ENCODE data around the gene SNAP47.

SNAP47 gene

GRCh38 chr1:227771326-227771725, 36.1 kb downstream of the SNAP47 start:
- Histone ChIP-seq H3K4me2 (no peak overlapping the region), H3K9ac (no peak overlapping the region), H3K4me3 (no peak overlapping the region), H3K9me3 (replicated peaks in 1 of 11) (no peaks in the 10 kb centered on the region), H3K27me3 (no peaks in the 10 kb centered on the region), H3K4me1 (peaks cover 3 to 18% (median 8%) of the 10 kb centered on the region in 10 experiments; a peak in 19 of 20 replicates), H3K27ac (no peak overlapping the region), H4K20me1 (peaks cover 3 to 71% (median 34%) of the 10 kb centered on the region in 11 experiments; a peak in 21 of 22 replicates), H3K36me3 (peaks cover 54 to 90% (median 63%) of the 10 kb centered on the region in 11 experiments)
- TF ChIP-seq Cebpa-rat (IDR thresholded peaks at IDR 0.05): no peak

DNA sequence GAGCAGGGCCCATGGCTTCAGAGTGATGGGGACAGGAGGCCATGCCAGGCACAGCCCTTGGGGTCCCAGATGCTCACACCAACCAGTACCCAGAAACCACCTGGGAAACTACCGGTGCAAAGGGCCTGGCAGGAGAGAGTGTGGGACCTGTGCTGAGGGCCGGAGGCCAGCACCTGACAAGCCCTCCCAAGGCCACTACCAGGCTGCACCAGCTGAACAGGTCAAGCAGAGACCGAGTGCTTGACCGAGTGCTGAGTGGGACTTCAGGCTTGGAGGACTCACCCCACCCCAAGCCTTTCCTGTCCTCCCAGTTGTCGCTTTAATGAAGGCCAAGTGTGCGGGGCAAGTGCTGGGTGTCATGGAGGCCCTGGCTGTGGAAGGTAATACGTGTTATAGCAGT, 36.5 kb downstream of the SNAP47 start:
- Histone ChIP-seq H3K4me1 (peaks cover 0 to 13% (median 4%) of the 10 kb centered on the region in 10 experiments; a peak in 16 of 20 replicates), H3K9ac (no peak overlapping the region), H3K27me3 (no peaks in the 10 kb centered on the region), H3K4me3 (no peak overlapping the region), H4K20me1 (peaks cover 0 to 67% (median 33%) of the 10 kb centered on the region in 11 experiments; a peak in 21 of 22 replicates), H3K9me3 (replicated peaks in 1 of 11) (no peaks in the 10 kb centered on the region), H3K36me3 (peaks cover 56 to 93% (median 65%) of the 10 kb centered on the region in 11 experiments), H3K4me2 (no peak overlapping the region), H3K27ac (no peak overlapping the region)
- no peak for TF ChIP-seq Cebpa-rat (IDR thresholded peaks at IDR 0.05)

DNA sequence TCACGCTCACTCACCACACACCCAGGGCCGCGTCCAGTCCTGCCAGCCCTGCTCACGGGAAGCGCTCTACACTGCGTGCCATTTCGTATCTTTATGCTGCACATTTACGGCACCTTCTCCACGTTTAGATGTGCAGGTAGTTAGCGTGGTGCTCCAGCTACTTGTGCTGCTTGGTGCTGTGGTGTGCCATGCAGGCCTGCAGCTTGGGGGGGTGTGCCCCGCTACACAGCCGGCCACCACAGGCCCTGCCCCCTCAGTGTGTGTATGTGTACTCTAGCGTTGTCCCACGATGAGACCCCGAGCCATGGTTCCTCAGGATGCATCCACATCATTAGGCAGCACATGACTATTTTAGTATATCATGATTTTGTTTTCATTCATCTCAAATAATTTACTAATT, 38.3 kb downstream of the SNAP47 start:
- TF ChIP-seq Cebpa-rat (IDR thresholded peaks at IDR 0.05): no peak
- no peak overlapping the region for H3K27ac ChIP-seq
- no peaks in the 10 kb centered on the region for H3K27me3 ChIP-seq
- H3K4me3 ChIP-seq: no peak overlapping the region
- peaks cover 38 to 82% (median 53%) of the 10 kb centered on the region in 11 experiments for H3K36me3 ChIP-seq
- H3K9me3 ChIP-seq (replicated peaks in 1 of 11): no peaks in the 10 kb centered on the region
- H4K20me1 ChIP-seq: peaks cover 0 to 59% (median 23%) of the 10 kb centered on the region in 11 experiments; a peak in 13 of 22 replicates
- H3K4me1 ChIP-seq: peaks cover 0 to 9% (median 0%) of the 10 kb centered on the region in 10 experiments; a peak in 5 of 20 replicates
- H3K9ac ChIP-seq: no peak overlapping the region
- no peak overlapping the region for H3K4me2 ChIP-seq

- Histone ChIP-seq H3K27me3 (no peaks in the 10 kb centered on the region), H3K27ac (no peak overlapping the region), H3K4me1 (peaks cover 0 to 9% (median 0%) of the 10 kb centered on the region in 10 experiments; a peak in 5 of 20 replicates), H3K4me3 (no peak overlapping the region), H4K20me1 (peaks cover 0 to 60% (median 22%) of the 10 kb centered on the region in 11 experiments; a peak in 13 of 22 replicates), H3K9ac (no peak overlapping the region), H3K4me2 (no peak overlapping the region), H3K9me3 (replicated peaks in 1 of 11) (no peaks in the 10 kb centered on the region), H3K36me3 (peaks cover 32 to 82% (median 50%) of the 10 kb centered on the region in 11 experiments; a peak in 21 of 22 replicates)
- no peak for TF ChIP-seq Cebpa-rat (IDR thresholded peaks at IDR 0.05)
Measured at GRCh38 chr1:227774051-227774731, 39.0 kb downstream of the SNAP47 start.

GRCh38 chr1:227774821-227775661, 39.8 kb downstream of the SNAP47 start:
- Histone ChIP-seq H3K27me3 (no peaks in the 10 kb centered on the region), H3K36me3 (peaks cover 29 to 82% (median 42%) of the 10 kb centered on the region in 11 experiments; a peak in 21 of 22 replicates)

GRCh38 chr1:227775841-227776240, 40.6 kb downstream of the SNAP47 start:
- Histone ChIP-seq H3K4me1 (peaks cover 0 to 9% (median 0%) of the 10 kb centered on the region in 10 experiments; a peak in 5 of 20 replicates), H3K4me2 (no peak overlapping the region), H3K27ac (no peak overlapping the region), H4K20me1 (peaks cover 0 to 66% (median 23%) of the 10 kb centered on the region in 11 experiments; a peak in 12 of 22 replicates), H3K27me3 (no peaks in the 10 kb centered on the region), H3K9ac (no peak overlapping the region), H3K4me3 (no peak overlapping the region), H3K9me3 (replicated peaks in 1 of 11) (no peaks in the 10 kb centered on the region), H3K36me3 (peaks cover 33 to 82% (median 44%) of the 10 kb centered on the region in 11 experiments; a peak in 21 of 22 replicates)
- TF ChIP-seq Cebpa-rat (IDR thresholded peaks at IDR 0.05): no peak

More at GRCh38 chr1:227774821-227775661, 39.8 kb downstream of the SNAP47 start:
- Histone ChIP-seq H3K4me2 (no peak overlapping the region), H3K9ac (no peak overlapping the region), H3K27ac (no peak overlapping the region), H3K4me3 (no peak overlapping the region), H4K20me1 (peaks cover 0 to 60% (median 23%) of the 10 kb centered on the region in 11 experiments; a peak in 11 of 22 replicates), H3K4me1 (peaks cover 0 to 9% (median 0%) of the 10 kb centered on the region in 10 experiments; a peak in 5 of 20 replicates), H3K9me3 (replicated peaks in 1 of 11) (no peaks in the 10 kb centered on the region)
- TF ChIP-seq Cebpa-rat (IDR thresholded peaks at IDR 0.05): no peak

DNA sequence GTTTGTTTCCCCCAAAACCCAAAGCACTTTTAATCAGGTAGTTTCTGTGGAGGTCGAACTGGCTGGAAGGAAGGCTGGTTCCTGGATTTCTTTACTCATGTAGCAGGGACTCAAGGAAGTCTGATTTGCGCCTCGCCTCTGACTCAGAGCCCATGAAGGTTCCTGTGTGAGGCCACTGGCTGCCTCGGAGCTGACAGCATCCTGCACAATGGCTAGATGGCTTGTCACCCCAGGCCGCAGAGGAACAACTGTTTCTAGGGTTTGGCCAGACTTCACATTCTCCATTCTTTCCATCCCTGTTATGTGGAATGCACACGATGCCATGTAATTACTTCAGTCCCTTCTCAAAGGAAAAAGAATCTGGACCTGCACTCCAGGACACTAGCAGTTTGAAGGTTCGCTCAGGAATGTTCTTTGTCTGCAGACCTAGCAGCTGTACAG, 41.1 kb downstream of the SNAP47 start:
- H3K9me3 ChIP-seq (replicated peaks in 1 of 11): no peaks in the 10 kb centered on the region
- no peak overlapping the region for H3K4me3 ChIP-seq
- H3K27me3 ChIP-seq: no peaks in the 10 kb centered on the region
- H3K27ac ChIP-seq: no peak overlapping the region
- no peak for TF ChIP-seq Cebpa-rat (IDR thresholded peaks at IDR 0.05)
- peaks cover 0 to 9% (median 0%) of the 10 kb centered on the region in 10 experiments; a peak in 5 of 20 replicates for H3K4me1 ChIP-seq
- no peak overlapping the region for H3K9ac ChIP-seq
- peaks cover 33 to 82% (median 45%) of the 10 kb centered on the region in 11 experiments; a peak in 21 of 22 replicates for H3K36me3 ChIP-seq
- peaks cover 0 to 71% (median 23%) of the 10 kb centered on the region in 11 experiments; a peak in 11 of 22 replicates for H4K20me1 ChIP-seq
- no peak overlapping the region for H3K4me2 ChIP-seq

GRCh38 chr1:227777156-227777555, 41.9 kb downstream of the SNAP47 start:
- Histone ChIP-seq H3K9ac (no peak overlapping the region), H3K36me3 (peaks cover 36 to 82% (median 48%) of the 10 kb centered on the region in 11 experiments; a peak in 21 of 22 replicates), H3K4me3 (no peak overlapping the region), H3K9me3 (replicated peaks in 1 of 11) (no peaks in the 10 kb centered on the region), H3K27me3 (no peaks in the 10 kb centered on the region), H3K4me1 (peaks cover 0 to 9% (median 0%) of the 10 kb centered on the region in 10 experiments; a peak in 5 of 20 replicates), H4K20me1 (peaks cover 0 to 70% (median 23%) of the 10 kb centered on the region in 11 experiments; a peak in 11 of 22 replicates), H3K27ac (no peak overlapping the region), H3K4me2 (no peak overlapping the region)
- TF ChIP-seq Cebpa-rat (IDR thresholded peaks at IDR 0.05): no peak
